Measurements from ENCODE around the gene ACTR1A.

DNA sequence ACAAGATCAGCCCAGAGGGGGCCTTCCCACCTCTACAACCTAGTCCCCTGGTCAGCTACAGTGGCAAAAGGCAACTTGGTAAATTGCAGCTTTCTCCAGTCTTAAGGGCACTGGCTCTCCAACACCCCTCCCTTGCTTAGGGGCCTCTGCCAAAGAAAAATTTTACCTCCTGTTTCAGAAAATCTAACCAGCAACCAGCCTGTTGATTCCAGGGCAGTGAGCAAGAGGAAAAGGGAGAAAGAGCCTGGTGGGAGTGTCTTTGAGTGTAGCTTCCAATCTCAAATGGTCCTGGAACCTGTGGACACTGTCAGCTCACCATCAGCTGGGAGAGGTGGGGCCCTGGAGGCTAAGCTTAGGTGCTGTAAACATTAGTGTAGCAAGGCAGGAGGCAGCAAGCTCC, 22.9 kb downstream of the ACTR1A start:
- TF ChIP-seq, protein P1, sequence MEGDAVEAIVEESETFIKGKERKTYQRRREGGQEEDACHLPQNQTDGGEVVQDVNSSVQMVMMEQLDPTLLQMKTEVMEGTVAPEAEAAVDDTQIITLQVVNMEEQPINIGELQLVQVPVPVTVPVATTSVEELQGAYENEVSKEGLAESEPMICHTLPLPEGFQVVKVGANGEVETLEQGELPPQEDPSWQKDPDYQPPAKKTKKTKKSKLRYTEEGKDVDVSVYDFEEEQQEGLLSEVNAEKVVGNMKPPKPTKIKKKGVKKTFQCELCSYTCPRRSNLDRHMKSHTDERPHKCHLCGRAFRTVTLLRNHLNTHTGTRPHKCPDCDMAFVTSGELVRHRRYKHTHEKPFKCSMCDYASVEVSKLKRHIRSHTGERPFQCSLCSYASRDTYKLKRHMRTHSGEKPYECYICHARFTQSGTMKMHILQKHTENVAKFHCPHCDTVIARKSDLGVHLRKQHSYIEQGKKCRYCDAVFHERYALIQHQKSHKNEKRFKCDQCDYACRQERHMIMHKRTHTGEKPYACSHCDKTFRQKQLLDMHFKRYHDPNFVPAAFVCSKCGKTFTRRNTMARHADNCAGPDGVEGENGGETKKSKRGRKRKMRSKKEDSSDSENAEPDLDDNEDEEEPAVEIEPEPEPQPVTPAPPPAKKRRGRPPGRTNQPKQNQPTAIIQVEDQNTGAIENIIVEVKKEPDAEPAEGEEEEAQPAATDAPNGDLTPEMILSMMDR (IDR thresholded peaks at IDR 0.05): no peak
- no peak for TF ChIP-seq EZH2 (IDR thresholded peaks at IDR 0.05; ENCODE audit: borderline replicate concordance, insufficient read depth, low read depth, low read length, poor library complexity, severe bottlenecking)
